HepG2 (cell line): Measurements from ENCODE around the gene LRRC10B. TPM values are rescaled to one million over a fixed set of nuclear protein-coding genes. Genes with fewer than 3 reads are reported as not detected.

ENCODE experiments used
- ATM ChIP-seq: fragments of 450-650 bp; IDR thresholded peaks from 2 replicates; pipeline ENCODE4 v1.7.1; 2017; ENCODE audit warnings: mild to moderate bottlenecking, borderline replicate concordance
- CBX1 ChIP-seq: IDR thresholded peaks from one replicate; pipeline ENCODE4 v1.6.1; 2016; ENCODE audit warnings: antibody characterized with exemption, low read depth
- FOXO1 ChIP-seq: sonication (generic); formaldehyde crosslinking; IDR thresholded peaks from 2 replicates; pipeline ENCODE4 v1.4.0; 2020; ENCODE audit warnings: missing genetic modification reagents
- HMG20A ChIP-seq: IDR thresholded peaks from 2 replicates; pipeline ENCODE4 v1.6.1; 2016; ENCODE audit warnings: borderline replicate concordance
- MEIS2 ChIP-seq: sonication (generic); formaldehyde crosslinking; IDR thresholded peaks from 2 replicates; pipeline ENCODE4 v1.9.0; 2021; ENCODE audit warnings: mild to moderate bottlenecking, missing genetic modification reagents
- MLLT10 ChIP-seq: sonication (generic); formaldehyde crosslinking; IDR thresholded peaks from 2 replicates; pipeline ENCODE4 v1.4.0; 2020; ENCODE audit warnings: missing genetic modification reagents
- NR3C1 ChIP-seq: sonication (generic); formaldehyde crosslinking; IDR thresholded peaks from 2 replicates; pipeline ENCODE4 v1.4.0; 2020; ENCODE audit warnings: missing genetic modification reagents
- RELA ChIP-seq: sonication (generic); formaldehyde crosslinking; IDR thresholded peaks from 2 replicates; pipeline ENCODE4 v1.4.0; 2020; ENCODE audit warnings: missing genetic modification reagents
- STAT5B ChIP-seq: sonication (generic); formaldehyde crosslinking; IDR thresholded peaks from 2 replicates; pipeline ENCODE4 v1.4.0; 2020; ENCODE audit warnings: missing genetic modification reagents
- TAF15 ChIP-seq: fragments of 200-400 bp; formaldehyde crosslinking; IDR thresholded peaks from one replicate; pipeline ENCODE4 v1.6.1; 2018; ENCODE audit warnings: mild to moderate bottlenecking, low read depth, low read length; ENCODE audit not compliant: poor library complexity, severe bottlenecking
- TBP ChIP-seq: sonication (generic); formaldehyde crosslinking; IDR thresholded peaks from 2 replicates; pipeline ENCODE4 v1.5.0; 2020; ENCODE audit warnings: missing genetic modification reagents
- TBX2 ChIP-seq: sonication (generic); formaldehyde crosslinking; IDR thresholded peaks from 2 replicates; pipeline ENCODE4 v1.5.0; 2020; ENCODE audit warnings: missing genetic modification reagents, mild to moderate bottlenecking, borderline replicate concordance
- TSC22D2 ChIP-seq: sonication (generic); formaldehyde crosslinking; IDR thresholded peaks from 2 replicates; pipeline ENCODE4 v1.5.1; 2020; ENCODE audit warnings: missing genetic modification reagents, mild to moderate bottlenecking, borderline replicate concordance
- ZBTB1 ChIP-seq: sonication (generic); formaldehyde crosslinking; IDR thresholded peaks from 2 replicates; pipeline ENCODE4 v1.4.0; 2020; ENCODE audit warnings: missing genetic modification reagents, borderline replicate concordance
- ZFAT ChIP-seq: sonication (generic); formaldehyde crosslinking; conservative IDR thresholded peaks from 2 replicates; pipeline ENCODE4 v1.8.1; 2023; ENCODE audit warnings: missing genetic modification reagents, inconsistent platforms
- ZNF274 ChIP-seq: sonication (generic); formaldehyde crosslinking; IDR thresholded peaks from 2 replicates; pipeline ENCODE4 v1.5.1; 2020; ENCODE audit warnings: mild to moderate bottlenecking, missing genetic modification reagents
- ZSCAN21 ChIP-seq: sonication (generic); formaldehyde crosslinking; IDR thresholded peaks from 2 replicates; pipeline ENCODE4 v1.8.0; 2022; ENCODE audit warnings: mild to moderate bottlenecking, missing genetic modification reagents, moderate library complexity, borderline replicate concordance
- polyA plus RNA-seq, 8 experiments: library from polyadenylated mRNA; depleted of rRNA in 3 of 8; stranded (reverse) in 7 of 8; unstranded in 1 of 8; fragments of >200 nt; fragmentation: Illumina TruSeq in 4 of 8; extraction: Trizol in 4 of 8; gene quantifications; 2 replicates each; pipeline versions ENCODE4 v1.2.1 to v1.2.3, GENCODE V29; 2011 to 2016; ENCODE audit warnings: low read depth in 4 of 8, missing spikeins in 1 of 8, mixed read lengths in 1 of 8; ENCODE audit not compliant: insufficient read depth in 1 of 8
- total RNA-seq, 5 experiments: library from RNA; depleted of rRNA; stranded (reverse); fragments of >200 nt; fragmentation: Illumina TruSeq; extraction: Trizol; gene quantifications; 2 replicates each; pipeline ENCODE4 v1.2.3, GENCODE V29; 2016; ENCODE audit warnings: low read depth in 1 of 5
- TF ChIP-seq, protein P1 (sequence below): sonication (generic); formaldehyde crosslinking; IDR thresholded peaks from 2 replicates; pipeline ENCODE4; 2020; ENCODE audit warnings: missing genetic modification reagents, mild to moderate bottlenecking, borderline replicate concordance
- TF ChIP-seq, protein P2 (sequence below): IDR thresholded peaks from 2 replicates; pipeline ENCODE4 v1.6.1; 2016; ENCODE audit warnings: missing compliant biosample characterization, missing genetic modification reagents, borderline replicate concordance
- TF ChIP-seq, protein P3 (sequence below): sonication (generic); formaldehyde crosslinking; IDR thresholded peaks from 2 replicates; pipeline ENCODE4 v1.5.1; 2020; ENCODE audit warnings: mild to moderate bottlenecking, missing genetic modification reagents, moderate library complexity

Gene LRRC10B
- total and polyA plus RNA-seq, 2 of the 13 experiments (the other 11 are each of a cell fraction or from before 2014, with no cell fraction given), result not detected

DNA sequence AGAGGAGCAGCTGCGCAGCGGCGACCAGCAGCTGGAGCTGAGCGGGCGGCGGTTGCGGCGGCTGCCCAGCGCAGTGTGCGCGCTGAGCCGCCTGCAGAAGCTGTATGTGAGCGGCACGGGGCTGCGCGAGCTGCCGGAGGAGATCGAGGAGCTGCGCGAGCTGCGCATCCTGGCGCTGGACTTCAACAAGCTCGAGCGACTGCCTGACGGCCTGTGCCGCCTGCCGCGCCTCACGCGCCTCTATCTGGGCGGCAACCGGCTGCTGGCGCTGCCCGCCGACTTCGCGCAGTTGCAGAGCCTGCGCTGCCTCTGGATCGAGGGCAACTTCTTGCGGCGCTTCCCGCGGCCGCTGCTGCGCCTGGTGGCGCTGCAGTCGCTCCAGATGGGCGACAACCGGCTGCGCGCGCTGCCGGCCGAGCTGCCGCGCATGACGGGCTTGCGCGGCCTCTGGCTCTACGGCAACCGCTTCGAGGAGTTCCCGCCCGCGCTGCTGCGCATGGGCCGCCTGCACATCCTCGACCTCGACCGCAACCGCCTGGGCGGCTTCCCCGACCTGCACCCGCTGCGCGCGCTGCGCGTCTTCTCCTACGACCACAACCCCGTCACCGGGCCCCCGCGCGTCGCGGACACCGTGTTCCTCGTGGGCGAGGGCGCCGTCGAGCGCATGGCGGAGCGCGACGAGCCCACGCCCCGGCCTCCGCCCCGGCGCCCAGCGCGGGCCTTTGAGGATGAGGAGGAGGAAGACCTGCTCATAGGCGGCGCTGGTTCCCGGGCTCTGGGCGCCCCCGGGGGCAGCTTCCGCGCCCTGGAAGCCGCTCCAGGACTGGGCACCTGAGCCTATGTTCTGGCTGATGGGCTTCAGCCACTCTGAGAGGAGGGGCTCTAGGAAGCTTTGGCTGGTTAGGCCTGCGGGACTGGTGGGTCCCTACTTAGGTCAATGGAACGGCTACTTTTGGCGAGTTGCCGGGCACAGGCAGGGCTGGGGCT, 787 bp downstream of the LRRC10B start (continued):
- TF ChIP-seq NR3C1 (CRISPR knock-in tag), result no peak
- no peak for TF ChIP-seq TAF15
- TF ChIP-seq ATM, result no peak
- peak; percentile 65; the same call in 1 of the 2 replicates for TF ChIP-seq STAT5B (CRISPR knock-in tag)
- no peak for TF ChIP-seq RELA (CRISPR knock-in tag)
- no peak for TF ChIP-seq MLLT10 (CRISPR knock-in tag)
- TF ChIP-seq, protein P1, sequence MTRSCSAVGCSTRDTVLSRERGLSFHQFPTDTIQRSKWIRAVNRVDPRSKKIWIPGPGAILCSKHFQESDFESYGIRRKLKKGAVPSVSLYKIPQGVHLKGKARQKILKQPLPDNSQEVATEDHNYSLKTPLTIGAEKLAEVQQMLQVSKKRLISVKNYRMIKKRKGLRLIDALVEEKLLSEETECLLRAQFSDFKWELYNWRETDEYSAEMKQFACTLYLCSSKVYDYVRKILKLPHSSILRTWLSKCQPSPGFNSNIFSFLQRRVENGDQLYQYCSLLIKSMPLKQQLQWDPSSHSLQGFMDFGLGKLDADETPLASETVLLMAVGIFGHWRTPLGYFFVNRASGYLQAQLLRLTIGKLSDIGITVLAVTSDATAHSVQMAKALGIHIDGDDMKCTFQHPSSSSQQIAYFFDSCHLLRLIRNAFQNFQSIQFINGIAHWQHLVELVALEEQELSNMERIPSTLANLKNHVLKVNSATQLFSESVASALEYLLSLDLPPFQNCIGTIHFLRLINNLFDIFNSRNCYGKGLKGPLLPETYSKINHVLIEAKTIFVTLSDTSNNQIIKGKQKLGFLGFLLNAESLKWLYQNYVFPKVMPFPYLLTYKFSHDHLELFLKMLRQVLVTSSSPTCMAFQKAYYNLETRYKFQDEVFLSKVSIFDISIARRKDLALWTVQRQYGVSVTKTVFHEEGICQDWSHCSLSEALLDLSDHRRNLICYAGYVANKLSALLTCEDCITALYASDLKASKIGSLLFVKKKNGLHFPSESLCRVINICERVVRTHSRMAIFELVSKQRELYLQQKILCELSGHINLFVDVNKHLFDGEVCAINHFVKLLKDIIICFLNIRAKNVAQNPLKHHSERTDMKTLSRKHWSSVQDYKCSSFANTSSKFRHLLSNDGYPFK (CRISPR knock-in tag), result 0 out of 2 replicates have a peak, but pooled peaks have one; percentile 41
- TF ChIP-seq ZBTB1 (CRISPR knock-in tag), result no peak
- TF ChIP-seq ZFAT (CRISPR knock-in tag), result no peak
- TF ChIP-seq, protein P2, sequence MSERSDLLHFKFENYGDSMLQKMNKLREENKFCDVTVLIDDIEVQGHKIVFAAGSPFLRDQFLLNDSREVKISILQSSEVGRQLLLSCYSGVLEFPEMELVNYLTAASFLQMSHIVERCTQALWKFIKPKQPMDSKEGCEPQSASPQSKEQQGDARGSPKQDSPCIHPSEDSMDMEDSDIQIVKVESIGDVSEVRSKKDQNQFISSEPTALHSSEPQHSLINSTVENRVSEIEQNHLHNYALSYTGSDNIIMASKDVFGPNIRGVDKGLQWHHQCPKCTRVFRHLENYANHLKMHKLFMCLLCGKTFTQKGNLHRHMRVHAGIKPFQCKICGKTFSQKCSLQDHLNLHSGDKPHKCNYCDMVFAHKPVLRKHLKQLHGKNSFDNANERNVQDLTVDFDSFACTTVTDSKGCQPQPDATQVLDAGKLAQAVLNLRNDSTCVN (CRISPR knock-in tag), result no peak
- peak; percentile 45; the same call in 1 of the 2 replicates for TF ChIP-seq ZNF274
- TF ChIP-seq TBX2, result peak; percentile 33; the same call in 1 of the 2 replicates
- no peak for TF ChIP-seq HMG20A (CRISPR knock-in tag)
- no peak for TF ChIP-seq ZSCAN21 (CRISPR knock-in tag)
- no peak for TF ChIP-seq TBP (CRISPR knock-in tag)
- no peak for TF ChIP-seq CBX1
- 0 out of 2 replicates have a peak, but pooled peaks have one; percentile 21 for TF ChIP-seq FOXO1
- TF ChIP-seq, protein P3, sequence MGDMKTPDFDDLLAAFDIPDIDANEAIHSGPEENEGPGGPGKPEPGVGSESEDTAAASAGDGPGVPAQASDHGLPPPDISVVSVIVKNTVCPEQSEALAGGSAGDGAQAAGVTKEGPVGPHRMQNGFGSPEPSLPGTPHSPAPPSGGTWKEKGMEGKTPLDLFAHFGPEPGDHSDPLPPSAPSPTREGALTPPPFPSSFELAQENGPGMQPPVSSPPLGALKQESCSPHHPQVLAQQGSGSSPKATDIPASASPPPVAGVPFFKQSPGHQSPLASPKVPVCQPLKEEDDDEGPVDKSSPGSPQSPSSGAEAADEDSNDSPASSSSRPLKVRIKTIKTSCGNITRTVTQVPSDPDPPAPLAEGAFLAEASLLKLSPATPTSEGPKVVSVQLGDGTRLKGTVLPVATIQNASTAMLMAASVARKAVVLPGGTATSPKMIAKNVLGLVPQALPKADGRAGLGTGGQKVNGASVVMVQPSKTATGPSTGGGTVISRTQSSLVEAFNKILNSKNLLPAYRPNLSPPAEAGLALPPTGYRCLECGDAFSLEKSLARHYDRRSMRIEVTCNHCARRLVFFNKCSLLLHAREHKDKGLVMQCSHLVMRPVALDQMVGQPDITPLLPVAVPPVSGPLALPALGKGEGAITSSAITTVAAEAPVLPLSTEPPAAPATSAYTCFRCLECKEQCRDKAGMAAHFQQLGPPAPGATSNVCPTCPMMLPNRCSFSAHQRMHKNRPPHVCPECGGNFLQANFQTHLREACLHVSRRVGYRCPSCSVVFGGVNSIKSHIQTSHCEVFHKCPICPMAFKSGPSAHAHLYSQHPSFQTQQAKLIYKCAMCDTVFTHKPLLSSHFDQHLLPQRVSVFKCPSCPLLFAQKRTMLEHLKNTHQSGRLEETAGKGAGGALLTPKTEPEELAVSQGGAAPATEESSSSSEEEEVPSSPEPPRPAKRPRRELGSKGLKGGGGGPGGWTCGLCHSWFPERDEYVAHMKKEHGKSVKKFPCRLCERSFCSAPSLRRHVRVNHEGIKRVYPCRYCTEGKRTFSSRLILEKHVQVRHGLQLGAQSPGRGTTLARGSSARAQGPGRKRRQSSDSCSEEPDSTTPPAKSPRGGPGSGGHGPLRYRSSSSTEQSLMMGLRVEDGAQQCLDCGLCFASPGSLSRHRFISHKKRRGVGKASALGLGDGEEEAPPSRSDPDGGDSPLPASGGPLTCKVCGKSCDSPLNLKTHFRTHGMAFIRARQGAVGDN, result peak; percentile 92
- TF ChIP-seq TSC22D2, result 0 out of 2 replicates have a peak, but pooled peaks have one; percentile 71
- TF ChIP-seq MEIS2 (CRISPR knock-in tag), result no peak
